ENCODE measurements around the gene CEMIP.
"Not testable (repeated sequence)": the region's sequence is repeated elsewhere in the genome, so short reads cannot be mapped to it uniquely, and the experiment has no call there.

Gene CEMIP

GRCh38 chr15:80953953-80954778 is 175.0 kb downstream of the CEMIP start:
- in situ Hi-C loops (cut with HindIII; ENCODE audit: low pct_ligation_motif_present, low sequenced_read_pairs), result no loop called here
- Histone ChIP-seq H3K4me3 (ENCODE audit: low read depth, low read length) (no peak overlapping the region), H3K27me3 (replicated peaks) (no peaks in the 10 kb centered on the region), H3K36me3 (replicated peaks) (peaks cover 5% of the 10 kb centered on the region), H3K27ac (no peak overlapping the region)
- no peak for TF ChIP-seq CTCF (IDR thresholded peaks at IDR 0.05; ENCODE audit: low read depth, low read length, missing control alignments)
- DNase-seq, result no peak

DNA sequence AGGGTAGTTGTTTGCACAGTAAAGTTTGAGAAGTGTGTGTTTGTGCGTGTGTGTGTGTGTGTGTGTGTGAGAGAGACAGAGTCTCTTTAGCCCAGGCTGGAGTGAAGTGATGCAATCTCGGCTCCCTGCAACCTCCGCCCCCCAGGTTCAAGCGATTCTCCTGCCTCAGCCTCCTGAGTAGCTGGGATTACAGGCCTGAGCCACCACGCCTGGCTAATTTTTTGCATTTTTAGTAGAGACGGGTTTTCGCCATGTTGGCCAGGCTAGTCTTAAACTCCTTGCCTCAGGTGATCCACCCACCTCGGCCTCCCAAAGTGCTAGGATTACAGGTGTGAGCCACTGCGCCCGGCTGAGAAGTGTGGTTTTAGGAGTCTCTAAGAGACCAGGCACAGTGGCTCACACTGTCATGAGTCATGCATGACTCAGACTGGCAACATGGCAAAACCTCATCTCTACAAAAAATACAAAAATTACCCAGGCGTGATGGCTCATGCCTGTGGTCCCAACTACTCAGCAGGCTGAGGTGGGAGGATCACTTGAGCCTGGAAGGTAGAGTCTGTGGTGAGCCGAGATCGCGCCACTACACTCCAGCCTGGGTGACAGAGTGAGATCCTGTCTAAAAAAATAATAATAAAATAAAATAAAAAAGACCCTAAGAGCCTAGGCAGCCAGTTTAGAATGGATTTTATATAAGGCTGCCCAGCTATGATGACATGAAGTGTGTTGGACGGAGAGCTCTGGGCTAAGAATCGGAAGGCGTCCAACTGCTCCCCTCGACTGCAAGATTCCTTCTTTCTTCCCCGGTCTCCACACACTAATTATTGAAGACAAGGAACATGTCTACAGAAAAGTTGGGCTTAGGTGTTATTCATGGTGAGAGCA is 176.6 kb downstream of the CEMIP start:
- H3K4me3 ChIP-seq (ENCODE audit: low read depth, low read length); in situ Hi-C loops (cut with HindIII; ENCODE audit: low pct_ligation_motif_present, low sequenced_read_pairs); H3K36me3 ChIP-seq (replicated peaks); H3K27ac ChIP-seq; H3K27me3 ChIP-seq (replicated peaks): not testable (repeated sequence)
- peak; percentile 92 for DNase-seq

- H3K27me3 ChIP-seq (replicated peaks), result no peaks in the 10 kb centered on the region
- no peaks in the 10 kb centered on the region for H3K36me3 ChIP-seq (replicated peaks)
- TF ChIP-seq CTCF (IDR thresholded peaks at IDR 0.05; ENCODE audit: low read depth, low read length, missing control alignments), result no peak
- no peak overlapping the region for H3K27ac ChIP-seq
- H3K4me3 ChIP-seq (ENCODE audit: low read depth, low read length), result no peak overlapping the region
- in situ Hi-C loops (cut with HindIII; ENCODE audit: low pct_ligation_motif_present, low sequenced_read_pairs), result no loop called here
- no peak for DNase-seq
These were observed 178.4 kb downstream of the CEMIP start for GRCh38 chr15:80957556-80957955.

GRCh38 chr15:80957976-80958375 is 178.8 kb downstream of the CEMIP start:
- Histone ChIP-seq H3K27me3 (replicated peaks) (no peaks in the 10 kb centered on the region), H3K36me3 (replicated peaks) (no peaks in the 10 kb centered on the region), H3K27ac (no peak overlapping the region), H3K4me3 (ENCODE audit: low read depth, low read length) (no peak overlapping the region)
- in situ Hi-C loops (cut with HindIII; ENCODE audit: low pct_ligation_motif_present, low sequenced_read_pairs), result no loop called here
- DNase-seq, result no peak
- TF ChIP-seq CTCF (IDR thresholded peaks at IDR 0.05; ENCODE audit: low read depth, low read length, missing control alignments), result no peak

- Histone ChIP-seq H3K27ac (no peak overlapping the region), H3K4me3 (ENCODE audit: low read depth, low read length) (no peak overlapping the region), H3K27me3 (replicated peaks) (no peaks in the 10 kb centered on the region), H3K36me3 (replicated peaks) (no peaks in the 10 kb centered on the region)
- no peak for DNase-seq
- no peak for TF ChIP-seq CTCF (IDR thresholded peaks at IDR 0.05; ENCODE audit: low read depth, low read length, missing control alignments)
- in situ Hi-C loops (cut with HindIII; ENCODE audit: low pct_ligation_motif_present, low sequenced_read_pairs), result no loop called here
These were observed 179.8 kb downstream of the CEMIP start for GRCh38 chr15:80958818-80959495.

DNA sequence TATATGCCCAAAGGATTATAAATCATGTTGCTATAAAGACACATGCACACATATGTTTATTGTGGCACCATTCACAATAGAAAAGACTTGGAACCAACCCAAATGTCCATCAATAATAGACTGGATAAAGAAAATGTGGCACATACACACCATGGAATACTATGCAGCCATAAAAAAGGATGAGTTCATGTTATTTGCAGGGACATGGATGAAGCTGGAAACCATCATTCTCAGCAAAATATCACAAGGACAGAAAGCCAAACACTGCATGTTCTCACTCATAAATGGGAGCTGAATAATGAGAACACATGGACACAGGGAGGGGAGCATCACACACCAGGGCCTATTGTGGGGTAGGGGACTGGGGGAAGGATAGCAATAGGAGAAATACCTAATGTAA is 186.3 kb downstream of the CEMIP start:
- H3K27me3 ChIP-seq (replicated peaks); H3K36me3 ChIP-seq (replicated peaks); DNase-seq; H3K4me3 ChIP-seq (ENCODE audit: low read depth, low read length); in situ Hi-C loops (cut with HindIII; ENCODE audit: low pct_ligation_motif_present, low sequenced_read_pairs); H3K27ac ChIP-seq: not testable (repeated sequence)
